IgD-negative memory B cell (primary cell): ENCODE results near the gene LYZL6. TPM values are rescaled to one million over a fixed set of nuclear protein-coding genes. Genes with fewer than 3 reads are reported as not detected.

Experiments
- H3K27ac Mint-ChIP-seq, 3 donors: one replicate each; pipeline ENCODE4 v1.8.0; 2020 to 2022; ENCODE audit warnings: mild to moderate bottlenecking in 3 of 3, mixed read lengths in 3 of 3, moderate library complexity in 1 of 3
- H3K27me3 Mint-ChIP-seq: one replicate; pipeline ENCODE4 v1.8.0; 2021; ENCODE audit warnings: mixed read lengths
- H3K36me3 Mint-ChIP-seq: one replicate; pipeline ENCODE4 v1.8.0; 2020; ENCODE audit warnings: mild to moderate bottlenecking, mixed read lengths
- H3K4me1 Mint-ChIP-seq, 3 donors: one replicate each; pipeline ENCODE4 v1.8.0; 2020 to 2022; ENCODE audit warnings: mixed read lengths in 3 of 3, mild to moderate bottlenecking in 1 of 3
- H3K4me3 Mint-ChIP-seq, 4 donors: one replicate each; pipeline ENCODE4 v1.8.0; 2020 to 2022; ENCODE audit warnings: mild to moderate bottlenecking in 4 of 4, mixed read lengths in 4 of 4, moderate library complexity in 3 of 4
- H3K9me3 Mint-ChIP-seq, 3 donors: one replicate each; pipeline ENCODE4 v1.8.0; 2020 to 2021; ENCODE audit warnings: mixed read lengths in 3 of 3, mild to moderate bottlenecking in 1 of 3
- polyA plus RNA-seq: library from polyadenylated mRNA; unstranded; fragments of 300-500 nt; fragmentation: Illumina TruSeq; gene quantifications from one replicate; pipeline ENCODE4 v1.2.3, GENCODE V29; 2021

The LYZL6 gene
- polyA plus RNA-seq, 1 donor from 2014 or later = not detected

DNA sequence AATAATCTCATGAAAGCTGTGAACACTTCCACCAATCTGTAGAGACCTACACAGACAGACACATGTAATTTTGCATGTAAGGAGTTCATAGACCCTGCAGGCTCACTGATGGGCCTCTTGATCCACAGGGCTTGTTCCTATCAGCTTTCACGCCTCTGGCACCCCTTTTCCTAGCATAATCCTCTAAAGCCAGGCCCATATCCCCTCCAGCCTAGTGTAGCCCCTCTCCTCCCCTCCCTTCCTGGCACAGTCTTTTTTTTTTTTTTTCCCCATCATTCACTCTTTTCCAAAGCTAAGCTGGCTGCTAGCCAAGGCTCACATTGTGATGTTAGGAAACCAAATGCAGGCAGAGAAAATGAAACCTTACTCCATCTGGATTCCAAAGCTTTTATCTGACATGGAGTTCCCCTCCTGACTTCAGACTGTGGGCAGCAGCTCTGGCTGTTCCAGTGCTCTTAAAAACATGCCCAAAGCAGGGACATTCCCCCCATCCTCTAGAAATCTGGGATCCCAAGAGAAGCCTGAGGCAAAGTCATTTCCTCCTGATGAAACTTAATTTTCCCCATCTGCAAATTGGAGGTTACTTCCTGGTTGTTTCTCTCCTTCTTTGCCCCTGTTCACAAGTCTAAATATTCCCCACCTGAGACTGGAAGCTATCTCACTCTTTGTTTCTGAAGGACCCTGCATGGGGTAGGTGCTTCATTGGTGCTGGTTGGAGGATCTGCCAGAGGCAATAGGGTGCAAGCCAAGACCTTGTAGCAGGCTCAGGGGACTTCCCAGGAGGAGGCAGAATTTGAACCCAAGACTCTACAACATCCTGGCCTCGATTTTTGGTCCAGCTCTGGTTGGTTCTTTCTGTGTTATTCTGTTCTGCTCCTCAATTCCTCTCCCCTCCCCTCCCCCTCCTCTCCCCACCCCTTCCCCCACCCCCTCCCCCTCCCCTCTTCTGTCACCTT is 53.4 kb downstream of the LYZL6 start:
- no peak overlapping the region for H3K27ac Mint-ChIP-seq
- peaks cover 2% of the 10 kb centered on the region for H3K36me3 Mint-ChIP-seq
- H3K27me3 Mint-ChIP-seq = no peaks in the 10 kb centered on the region
- no peaks in the 10 kb centered on the region for H3K9me3 Mint-ChIP-seq
- H3K4me1 Mint-ChIP-seq = peaks cover 2 to 5% (median 2%) of the 10 kb centered on the region in 3 donors
- H3K4me3 Mint-ChIP-seq = no peak overlapping the region

DNA sequence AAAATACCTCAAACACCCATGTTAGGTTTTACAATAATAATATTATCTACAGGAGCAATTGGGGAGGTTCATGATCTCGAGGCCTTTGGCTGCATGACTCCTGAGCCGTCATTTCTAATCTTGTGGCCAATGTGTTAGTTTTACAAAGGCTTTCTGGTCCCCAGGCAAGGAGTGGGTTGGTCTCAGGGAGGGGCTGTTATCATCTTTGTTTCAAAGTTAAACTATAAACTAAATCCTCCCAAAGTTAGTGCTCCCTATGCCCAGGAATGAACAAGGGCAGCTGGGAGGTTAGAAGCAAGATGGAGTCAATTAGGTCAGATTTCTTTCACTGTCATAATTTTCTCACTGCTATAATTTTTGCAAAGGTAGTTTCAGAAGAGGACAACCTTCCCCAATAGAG is 54.3 kb downstream of the LYZL6 start:
- Mint-ChIP-seq H3K27ac (no peak overlapping the region), H3K4me1 (peaks cover 2 to 5% (median 2%) of the 10 kb centered on the region in 3 donors), H3K27me3 (no peaks in the 10 kb centered on the region), H3K36me3 (peaks cover 2% of the 10 kb centered on the region), H3K4me3 (no peak overlapping the region), H3K9me3 (no peaks in the 10 kb centered on the region)

Other genes starting within 250 kb of the LYZL6 start
- not detected for gene RASL10B, start 212.1 kb downstream of the LYZL6 start, polyA plus RNA-seq
- not detected for gene GAS2L2, start 190.5 kb downstream of the LYZL6 start, polyA plus RNA-seq
- gene C17orf50, start 182.8 kb downstream of the LYZL6 start, polyA plus RNA-seq = not detected
- gene MMP28, start 148.1 kb downstream of the LYZL6 start, polyA plus RNA-seq = 0.49 TPM
- 17.0 TPM for gene TAF15, start 134.2 kb downstream of the LYZL6 start, polyA plus RNA-seq
- gene HEATR9, start 74.8 kb downstream of the LYZL6 start, polyA plus RNA-seq = not detected
- 66.3 TPM for gene CCL5, start 63.4 kb downstream of the LYZL6 start, polyA plus RNA-seq
- gene RDM1, start 12.9 kb downstream of the LYZL6 start, polyA plus RNA-seq = not detected
- not detected for gene CCL16, start 37.8 kb upstream of the LYZL6 start, polyA plus RNA-seq
- not detected for gene CCL14, start 43.0 kb upstream of the LYZL6 start, polyA plus RNA-seq
- gene CCL15, start 57.8 kb upstream of the LYZL6 start, polyA plus RNA-seq = not detected
- not detected for gene CCL23, start 74.3 kb upstream of the LYZL6 start, polyA plus RNA-seq
- not detected for gene CCL18, start 120.6 kb upstream of the LYZL6 start, polyA plus RNA-seq
- 1.2 TPM for gene CCL3, start 146.4 kb upstream of the LYZL6 start, polyA plus RNA-seq
- gene CCL4, start 160.1 kb upstream of the LYZL6 start, polyA plus RNA-seq = 8.4 TPM
- gene TBC1D3B, start 232.9 kb upstream of the LYZL6 start, polyA plus RNA-seq = 0.84 TPM